Measurements from ENCODE around the gene ACOX3. TPM values are rescaled to one million over a fixed set of nuclear protein-coding genes. Genes with fewer than 3 reads are reported as not detected.

Gene ACOX3
- total RNA-seq, 2 experiments from 2014 or later = 12.7 to 16.8 TPM

- Histone ChIP-seq H3K4me3 (ENCODE audit: low read depth, low read length, poor library complexity, severe bottlenecking) (no peak overlapping the region), H3K27ac (ENCODE audit: low read depth, low read length, poor library complexity, severe bottlenecking) (no peak overlapping the region), H3K4me1 (ENCODE audit: insufficient read depth, low read length, poor library complexity, severe bottlenecking) (no peaks in the 10 kb centered on the region), H4K20me1 (ENCODE audit: insufficient read depth, low read length) (no peaks in the 10 kb centered on the region), H3K79me2 (ENCODE audit: insufficient read depth, low read depth, low read length) (no peaks in the 10 kb centered on the region), H2AFZ (ENCODE audit: low read length) (no peak overlapping the region), H3K9me2 (ENCODE audit: insufficient read depth, low read length) (no peaks in the 10 kb centered on the region), H3K4me2 (ENCODE audit: low read length) (no peak overlapping the region), H3K36me3 (ENCODE audit: insufficient read depth, low read length) (no peaks in the 10 kb centered on the region), H3K9me3 (ENCODE audit: low read length) (no peaks in the 10 kb centered on the region)
- no peak for TF ChIP-seq EZH2phosphoT487 (IDR thresholded peaks at IDR 0.05; ENCODE audit: borderline replicate concordance, low read depth, low read length)
- TF ChIP-seq, protein P1, sequence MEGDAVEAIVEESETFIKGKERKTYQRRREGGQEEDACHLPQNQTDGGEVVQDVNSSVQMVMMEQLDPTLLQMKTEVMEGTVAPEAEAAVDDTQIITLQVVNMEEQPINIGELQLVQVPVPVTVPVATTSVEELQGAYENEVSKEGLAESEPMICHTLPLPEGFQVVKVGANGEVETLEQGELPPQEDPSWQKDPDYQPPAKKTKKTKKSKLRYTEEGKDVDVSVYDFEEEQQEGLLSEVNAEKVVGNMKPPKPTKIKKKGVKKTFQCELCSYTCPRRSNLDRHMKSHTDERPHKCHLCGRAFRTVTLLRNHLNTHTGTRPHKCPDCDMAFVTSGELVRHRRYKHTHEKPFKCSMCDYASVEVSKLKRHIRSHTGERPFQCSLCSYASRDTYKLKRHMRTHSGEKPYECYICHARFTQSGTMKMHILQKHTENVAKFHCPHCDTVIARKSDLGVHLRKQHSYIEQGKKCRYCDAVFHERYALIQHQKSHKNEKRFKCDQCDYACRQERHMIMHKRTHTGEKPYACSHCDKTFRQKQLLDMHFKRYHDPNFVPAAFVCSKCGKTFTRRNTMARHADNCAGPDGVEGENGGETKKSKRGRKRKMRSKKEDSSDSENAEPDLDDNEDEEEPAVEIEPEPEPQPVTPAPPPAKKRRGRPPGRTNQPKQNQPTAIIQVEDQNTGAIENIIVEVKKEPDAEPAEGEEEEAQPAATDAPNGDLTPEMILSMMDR (conservative IDR thresholded peaks at IDR 0.05; ENCODE audit: low read length) = no peak
- CTCF ChIA-PET (ENCODE audit: unreplicated experiment) = no interaction called here
- DNase-seq (ENCODE audit: low spot score) = no peak
- POLR2A ChIA-PET = interaction anchor here (0.6 kb wide), 1 partner anchor 12 kb away, joined by 3 read pairs; no protein-coding TSS in a partner anchor
- intact Hi-C loops (cut with micrococcal nuclease; ENCODE audit: unreplicated experiment) = no loop called here
- no TSS peak for BruUV-seq (replicated peaks)
These were observed 110.4 kb downstream of the ACOX3 start for GRCh38 chr4:8329859-8330761.

GRCh38 chr4:8329560-8329858 lies 111.0 kb downstream of the ACOX3 start:
- TF ChIP-seq EZH2phosphoT487 (IDR thresholded peaks at IDR 0.05; ENCODE audit: borderline replicate concordance, low read depth, low read length) = no peak
- TF ChIP-seq, protein P1 (conservative IDR thresholded peaks at IDR 0.05; ENCODE audit: low read length) = no peak
- no peaks in the 10 kb centered on the region for H3K9me3 ChIP-seq (ENCODE audit: low read length)
- no TSS peak for BruUV-seq (replicated peaks)
- no peak overlapping the region for H2AFZ ChIP-seq (ENCODE audit: low read length)
- ChIA-PET CTCF (ENCODE audit: unreplicated experiment) (no interaction called here), POLR2A (interaction anchor here (0.6 kb wide), 1 partner anchor 13 kb away, joined by 3 read pairs; no protein-coding TSS in a partner anchor)
- no peak overlapping the region for H3K4me3 ChIP-seq (ENCODE audit: low read depth, low read length, poor library complexity, severe bottlenecking)
- no peaks in the 10 kb centered on the region for H3K4me1 ChIP-seq (ENCODE audit: insufficient read depth, low read length, poor library complexity, severe bottlenecking)
- no peaks in the 10 kb centered on the region for H3K79me2 ChIP-seq (ENCODE audit: insufficient read depth, low read depth, low read length)
- no peaks in the 10 kb centered on the region for H3K36me3 ChIP-seq (ENCODE audit: insufficient read depth, low read length)
- intact Hi-C loops (cut with micrococcal nuclease; ENCODE audit: unreplicated experiment) = no loop called here
- H3K4me2 ChIP-seq (ENCODE audit: low read length) = no peak overlapping the region
- DNase-seq (ENCODE audit: low spot score) = no peak
- no peaks in the 10 kb centered on the region for H4K20me1 ChIP-seq (ENCODE audit: insufficient read depth, low read length)
- no peaks in the 10 kb centered on the region for H3K9me2 ChIP-seq (ENCODE audit: insufficient read depth, low read length)
- no peak overlapping the region for H3K27ac ChIP-seq (ENCODE audit: low read depth, low read length, poor library complexity, severe bottlenecking)

Measured in OCI-LY7 (cell line).